Uterus (tissue), 2 donors: ENCODE results near the gene RAD51B.

Source experiments
- POLR2A ChIP-seq, 2 donors: fragments of 450-650 bp; IDR thresholded peaks; one replicate each; pipeline ENCODE4 v1.6.1; 2016; ENCODE audit warnings: antibody characterized with exemption in 2 of 2, mild to moderate bottlenecking in 1 of 2, moderate library complexity in 1 of 2
- TF ChIP-seq, protein P1 (sequence below), 4 experiments: fragments of 200-600 bp in 2 of 4; fragments of 450-650 bp in 2 of 4; sonication (generic) in 2 of 4; IDR thresholded peaks; one replicate each; pipeline ENCODE4 v1.5.1; 2016 to 2019; ENCODE audit warnings: antibody characterized with exemption in 4 of 4, mild to moderate bottlenecking in 2 of 4, moderate library complexity in 1 of 4

DNA sequence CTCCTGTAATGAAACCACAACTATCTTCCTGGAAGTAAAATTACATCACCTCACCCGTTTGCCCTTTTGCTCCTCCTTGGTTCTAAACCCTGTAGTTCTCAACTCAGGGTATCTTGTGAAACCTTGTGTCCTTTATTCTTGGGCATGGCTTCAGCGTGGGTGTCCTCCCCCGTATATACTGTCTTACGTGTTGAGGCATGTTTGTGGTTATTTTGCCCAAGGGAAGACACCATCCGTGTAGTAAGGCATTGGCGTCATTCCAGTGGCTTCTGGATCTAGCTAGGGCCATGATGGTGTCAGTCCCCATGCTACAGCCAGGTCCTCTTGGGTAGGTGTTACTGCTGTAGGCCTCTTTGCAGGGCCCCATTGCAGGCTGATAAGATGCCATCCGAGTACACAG, 857.9 kb downstream of the RAD51B start:
- TF ChIP-seq, protein P1, sequence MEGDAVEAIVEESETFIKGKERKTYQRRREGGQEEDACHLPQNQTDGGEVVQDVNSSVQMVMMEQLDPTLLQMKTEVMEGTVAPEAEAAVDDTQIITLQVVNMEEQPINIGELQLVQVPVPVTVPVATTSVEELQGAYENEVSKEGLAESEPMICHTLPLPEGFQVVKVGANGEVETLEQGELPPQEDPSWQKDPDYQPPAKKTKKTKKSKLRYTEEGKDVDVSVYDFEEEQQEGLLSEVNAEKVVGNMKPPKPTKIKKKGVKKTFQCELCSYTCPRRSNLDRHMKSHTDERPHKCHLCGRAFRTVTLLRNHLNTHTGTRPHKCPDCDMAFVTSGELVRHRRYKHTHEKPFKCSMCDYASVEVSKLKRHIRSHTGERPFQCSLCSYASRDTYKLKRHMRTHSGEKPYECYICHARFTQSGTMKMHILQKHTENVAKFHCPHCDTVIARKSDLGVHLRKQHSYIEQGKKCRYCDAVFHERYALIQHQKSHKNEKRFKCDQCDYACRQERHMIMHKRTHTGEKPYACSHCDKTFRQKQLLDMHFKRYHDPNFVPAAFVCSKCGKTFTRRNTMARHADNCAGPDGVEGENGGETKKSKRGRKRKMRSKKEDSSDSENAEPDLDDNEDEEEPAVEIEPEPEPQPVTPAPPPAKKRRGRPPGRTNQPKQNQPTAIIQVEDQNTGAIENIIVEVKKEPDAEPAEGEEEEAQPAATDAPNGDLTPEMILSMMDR (IDR thresholded peaks at IDR 0.05): no peak
- TF ChIP-seq POLR2A (IDR thresholded peaks at IDR 0.05): no peak
